Activated T-helper 9 cell treated with anti-CD3 and anti-CD28 coated beads, Interleukin-2, amount 50 U/mL, for 16 hours (primary cell): ENCODE results near the gene GATAD1.
"Not testable (repeated sequence)": the region's sequence is repeated elsewhere in the genome, so short reads cannot be mapped to it uniquely, and the experiment has no call there.

ENCODE experiments used
- DNase-seq: peaks from one replicate; pipeline ENCODE4 v3.0.0-alpha.2; 2020; ENCODE audit warnings: low read depth

The GATAD1 gene

DNA sequence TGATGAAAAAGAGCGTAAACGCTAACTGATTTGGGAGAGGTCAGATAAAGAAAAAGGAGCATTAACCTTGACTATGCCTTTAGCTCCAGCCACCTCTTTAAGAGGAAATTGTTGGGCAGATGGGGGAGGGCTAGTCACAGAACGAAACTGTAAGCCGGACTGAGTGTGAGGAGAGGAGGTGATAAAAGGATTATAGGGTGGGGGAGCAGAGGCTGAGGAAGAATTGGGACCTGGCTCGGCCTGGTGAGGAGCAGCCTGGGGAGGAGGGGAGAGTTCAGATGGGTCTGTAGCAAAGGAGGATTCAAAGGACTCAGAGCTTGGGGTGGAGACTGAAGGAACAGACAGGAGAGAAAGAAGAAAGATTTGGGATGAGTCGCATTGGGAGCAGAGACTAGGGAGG is 36.3 kb downstream of the GATAD1 start:
- not testable (repeated sequence) for DNase-seq

DNA sequence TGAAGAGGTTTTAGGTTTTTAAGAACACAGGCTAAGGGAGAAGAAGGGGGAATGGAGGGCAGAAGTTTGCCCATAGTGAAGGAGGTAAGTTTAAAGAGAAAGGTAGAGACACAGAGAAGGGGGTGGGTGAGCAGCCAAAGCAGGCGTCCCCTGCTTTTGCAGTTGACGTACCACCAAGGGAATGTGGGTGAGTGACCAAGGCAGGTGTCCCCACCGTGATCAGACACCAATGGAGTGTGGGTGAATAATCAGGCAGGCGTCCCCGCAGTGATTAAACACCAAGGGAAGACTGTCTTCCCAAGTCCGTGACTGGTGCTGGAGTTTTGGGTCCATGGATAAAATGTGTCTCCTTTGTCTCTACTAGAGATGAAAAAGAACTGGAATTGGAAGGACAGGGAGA is 36.9 kb downstream of the GATAD1 start:
- not testable (repeated sequence) for DNase-seq

DNA sequence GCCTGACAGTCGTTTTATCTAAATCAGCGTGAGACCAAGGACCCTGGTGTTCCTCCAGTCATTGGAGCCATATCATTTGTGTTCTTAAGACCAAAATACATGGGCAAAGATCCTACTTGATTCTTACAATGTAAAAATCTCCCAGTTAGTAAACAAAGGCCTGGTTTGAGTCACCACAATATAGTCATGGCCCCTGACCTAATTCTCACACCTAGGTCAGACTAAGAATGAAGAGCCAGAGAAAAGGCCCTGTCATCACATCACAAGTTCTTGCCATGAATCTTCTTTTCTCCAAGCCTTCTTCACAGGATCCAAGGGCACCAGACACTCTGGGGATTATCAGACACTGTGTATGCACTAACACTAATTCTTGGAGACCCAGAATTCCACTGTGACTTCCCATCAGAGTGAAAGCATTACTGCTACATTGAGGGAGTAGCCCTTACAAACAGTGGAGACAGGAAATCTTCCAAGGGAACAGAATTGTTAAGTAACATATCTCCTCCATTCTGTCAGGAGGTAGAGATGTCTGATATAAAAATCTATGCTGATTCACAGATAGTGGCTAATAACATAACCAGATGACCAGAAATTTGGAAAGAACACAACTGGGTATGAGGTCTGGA is 38.1 kb downstream of the GATAD1 start:
- no peak for DNase-seq

DNA sequence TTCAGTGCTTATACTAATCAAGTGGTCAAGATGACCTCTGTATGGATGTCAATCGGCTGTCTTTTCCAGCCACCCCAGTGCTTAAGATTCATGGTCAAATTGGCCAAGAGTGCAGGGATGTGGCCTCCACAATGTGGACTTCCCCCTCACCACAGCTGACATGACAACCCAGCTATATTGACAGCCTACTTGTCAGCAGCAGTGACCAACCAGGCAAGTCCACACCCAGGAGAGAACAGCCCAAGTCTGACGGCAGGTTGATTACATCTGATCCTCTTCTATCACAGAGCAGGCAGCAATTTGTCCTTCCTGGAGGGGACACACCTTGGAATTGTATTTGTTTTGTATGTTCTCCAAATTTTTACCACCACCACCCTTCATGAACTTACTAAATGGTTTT is 38.7 kb downstream of the GATAD1 start:
- no peak for DNase-seq

DNA sequence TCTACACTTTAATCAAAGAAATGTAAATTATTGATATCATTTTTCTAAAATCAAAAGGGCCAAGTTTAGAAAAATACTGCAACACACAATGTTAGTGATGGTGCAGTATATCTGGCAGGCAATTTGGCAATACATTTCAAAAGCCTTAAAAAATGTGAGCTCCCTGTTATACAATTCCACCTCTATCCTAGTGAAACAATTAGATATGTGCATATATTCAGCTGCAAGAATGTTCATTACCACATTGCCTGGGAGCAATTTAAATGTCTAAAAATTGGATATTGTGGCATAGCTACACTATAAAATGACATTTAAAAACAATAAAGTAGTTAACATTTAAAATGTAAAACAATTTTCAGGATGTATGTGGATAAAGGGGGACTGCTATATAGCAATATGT is 40.5 kb downstream of the GATAD1 start:
- DNase-seq = no peak

DNA sequence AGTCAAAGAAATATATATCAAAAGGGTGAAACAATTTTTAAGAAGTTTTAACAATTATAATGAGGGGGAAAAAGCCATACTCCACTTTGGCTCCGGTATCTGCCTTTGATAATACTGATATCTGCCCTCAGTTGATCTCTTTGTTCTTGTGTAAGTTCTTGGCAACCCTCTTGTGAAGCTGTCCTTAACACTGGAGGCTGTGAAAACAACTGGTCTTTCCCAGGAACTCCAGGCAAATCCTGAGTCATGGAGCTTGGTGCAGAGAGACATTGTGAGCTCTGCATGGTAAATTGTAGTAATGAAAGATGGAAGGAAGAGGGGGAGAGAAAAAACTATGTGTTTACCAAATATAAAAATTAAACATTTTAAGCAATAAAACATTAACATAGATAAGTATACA is 42.4 kb downstream of the GATAD1 start:
- DNase-seq = no peak

DNA sequence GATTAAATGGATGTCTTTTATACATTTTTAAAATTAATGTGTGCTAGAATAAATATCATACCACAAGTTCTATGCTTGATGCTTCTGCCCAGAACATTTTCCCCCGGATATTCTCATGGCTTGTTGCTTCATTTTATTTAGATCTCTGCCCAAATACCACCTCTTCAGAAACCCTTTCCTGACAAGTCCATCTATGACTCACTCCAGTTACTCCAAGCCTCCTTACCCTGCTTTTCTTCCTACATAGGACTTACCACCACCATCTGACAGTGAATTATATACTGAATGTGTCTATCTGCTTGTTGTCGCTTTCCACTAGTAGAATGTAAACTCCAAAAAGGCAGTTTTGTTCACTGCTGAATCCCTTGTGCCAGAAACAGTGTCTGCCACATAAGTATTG is 49.6 kb downstream of the GATAD1 start:
- DNase-seq = no peak

DNA sequence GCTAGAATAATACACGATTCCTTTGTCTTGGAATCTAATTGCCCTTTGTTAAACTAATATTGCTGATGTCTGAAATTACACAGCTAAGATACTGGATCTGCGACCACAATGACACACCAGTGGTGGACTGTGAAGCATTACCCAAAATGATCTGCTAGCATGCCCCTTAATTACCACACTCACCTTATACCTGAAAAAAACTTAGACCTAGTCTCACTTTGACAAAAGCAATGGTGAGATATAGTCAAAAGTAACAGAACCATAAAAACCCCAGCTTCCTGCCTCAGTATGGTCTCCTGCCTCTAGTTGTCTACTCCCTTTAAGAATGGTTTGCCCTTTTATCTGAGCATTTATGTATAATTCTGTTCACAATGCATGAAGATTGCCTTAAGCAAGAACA is 51.3 kb downstream of the GATAD1 start:
- no peak for DNase-seq

DNA sequence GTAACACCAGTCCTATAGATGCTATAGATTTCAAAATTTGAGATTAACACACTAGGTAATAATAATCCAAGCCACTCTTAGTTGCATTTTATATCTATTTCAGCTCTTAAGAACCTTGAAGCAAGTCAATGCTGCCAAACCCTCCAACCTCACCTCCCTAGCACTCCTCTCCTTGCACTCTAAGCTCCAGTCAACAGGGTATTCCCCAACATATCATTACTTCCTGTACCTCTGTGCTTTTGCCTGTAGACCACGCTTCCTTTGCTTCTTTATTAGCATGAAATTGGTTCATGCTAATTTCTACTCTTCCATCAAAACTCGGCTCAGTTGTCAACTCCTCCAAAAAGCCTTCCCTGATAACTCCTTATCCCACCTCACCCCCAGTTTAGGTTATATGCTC is 56.5 kb downstream of the GATAD1 start:
- DNase-seq = no peak

DNA sequence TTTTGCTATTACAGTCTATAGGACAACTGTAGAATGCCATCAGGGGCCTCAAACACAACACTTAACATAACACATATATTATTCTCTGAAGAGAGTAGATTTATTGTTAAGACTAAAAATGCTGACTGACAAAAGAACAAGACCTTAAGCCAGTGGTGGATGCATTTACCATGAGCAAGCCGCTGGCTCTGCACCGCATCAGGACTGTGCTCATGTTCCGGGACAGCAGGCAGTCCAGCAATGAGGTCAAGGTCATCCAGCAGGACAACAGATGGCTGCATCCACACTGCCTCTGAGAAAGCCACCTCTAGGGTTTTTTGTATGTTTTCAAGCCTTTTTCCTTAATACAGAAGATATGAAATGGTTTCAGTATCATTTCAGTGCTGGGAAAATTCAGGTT is 57.3 kb downstream of the GATAD1 start:
- no peak for DNase-seq

DNA sequence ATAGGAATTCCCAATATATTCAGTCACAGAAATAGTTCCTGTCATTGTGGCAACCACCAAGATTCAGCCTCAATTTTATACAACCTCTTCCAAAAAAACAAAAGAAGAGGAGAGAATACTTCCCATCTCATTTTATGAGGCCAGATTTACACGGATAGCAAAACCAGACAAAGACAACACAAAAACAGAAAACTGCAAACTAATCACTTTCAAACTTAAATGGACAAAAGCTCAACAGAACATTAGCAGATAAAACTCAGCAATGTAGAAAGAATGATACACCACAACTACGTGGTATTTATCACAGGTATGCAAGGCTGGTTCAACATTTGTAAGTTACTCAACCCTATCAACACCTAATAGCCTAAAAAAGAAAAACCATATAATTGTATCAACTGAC is 59.1 kb downstream of the GATAD1 start:
- DNase-seq = no peak

DNA sequence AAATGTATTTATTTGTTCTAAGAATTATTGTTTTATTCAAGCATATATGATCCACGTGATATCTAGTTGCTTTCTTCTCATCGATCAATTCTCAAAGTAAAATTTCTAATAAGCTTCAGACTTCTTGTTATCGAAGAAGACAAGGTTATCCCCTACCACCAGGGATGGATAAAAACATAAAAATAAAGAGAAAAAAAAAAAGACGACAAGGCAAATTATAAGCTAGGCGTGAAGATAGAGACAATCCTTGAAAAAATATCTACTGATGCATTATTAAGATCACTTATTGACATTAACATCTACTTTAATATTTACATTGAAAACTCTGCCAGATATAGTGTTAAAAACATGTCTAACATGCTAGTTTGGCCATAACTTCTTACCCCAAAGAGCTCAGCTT is 61.7 kb downstream of the GATAD1 start:
- no peak for DNase-seq
